Colon (tissue), 2 donors: ENCODE results near the gene ABCF2.

ENCODE experiments used
- FAIRE-seq: peaks from 2 replicates; lab custom pipeline; 2012; peaks lifted over from hg19 to GRCh38; lab: Jason Lieb, UNC
- donor health status: control.
- donor health status: control.

Gene ABCF2

GRCh38 chr7:151193203-151193978, 33.6 kb downstream of the ABCF2 start:
- FAIRE-seq = no peak

GRCh38 chr7:151192002-151192539, 34.9 kb downstream of the ABCF2 start:
- FAIRE-seq = no peak

DNA sequence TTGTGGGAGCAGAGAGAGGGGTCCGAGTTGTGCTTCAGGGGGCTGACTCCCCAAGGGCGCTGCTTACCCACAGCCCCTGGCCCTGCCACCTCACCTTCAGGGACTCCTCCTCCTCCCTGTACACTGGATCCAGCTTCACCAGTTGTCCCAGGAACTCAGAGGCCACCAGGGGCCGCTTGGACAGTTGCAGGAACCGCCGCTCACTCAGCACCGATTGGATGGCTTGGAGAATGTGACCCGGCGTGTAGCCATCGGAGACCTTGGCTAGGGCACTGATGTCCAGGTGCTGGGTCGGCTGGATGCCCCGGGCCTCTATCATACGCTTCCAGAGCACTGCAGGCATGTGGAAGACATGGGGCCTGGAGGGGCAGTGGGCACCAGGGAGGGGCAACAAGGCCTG, 35.5 kb downstream of the ABCF2 start:
- no peak for FAIRE-seq

DNA sequence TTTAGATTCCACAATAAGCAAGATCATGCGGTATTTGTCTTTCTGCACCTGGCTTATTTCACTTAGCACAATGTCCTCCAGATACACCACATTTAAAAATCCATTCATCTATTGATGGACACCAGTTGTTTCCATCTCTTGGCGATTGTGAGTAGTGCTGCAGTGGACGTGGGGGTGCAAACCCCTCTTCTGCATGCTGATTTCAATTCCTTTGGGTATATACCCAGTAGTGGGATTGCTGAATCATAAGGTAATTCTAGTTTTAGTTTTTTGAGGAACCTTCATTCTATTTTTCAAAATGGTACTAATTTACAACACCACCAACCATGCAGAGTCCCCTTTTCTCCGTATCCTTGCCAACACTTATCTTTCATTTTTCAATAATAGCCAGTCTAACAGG, 38.0 kb downstream of the ABCF2 start:
- FAIRE-seq = no peak

DNA sequence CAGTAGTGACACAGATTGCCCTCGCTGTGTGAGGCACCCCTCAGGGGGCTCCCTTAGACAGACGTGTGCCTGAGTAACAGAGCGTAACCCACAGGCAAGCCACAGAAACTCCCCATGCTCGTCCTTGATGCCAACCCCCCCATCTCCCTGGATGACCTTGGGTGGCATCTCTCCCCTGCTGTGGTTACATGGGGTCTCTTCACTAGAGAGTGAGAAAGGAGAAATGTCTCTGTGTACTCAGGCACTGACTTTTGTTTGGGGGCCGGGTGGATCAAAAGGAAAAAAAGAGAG, 38.8 kb downstream of the ABCF2 start:
- FAIRE-seq = no peak

DNA sequence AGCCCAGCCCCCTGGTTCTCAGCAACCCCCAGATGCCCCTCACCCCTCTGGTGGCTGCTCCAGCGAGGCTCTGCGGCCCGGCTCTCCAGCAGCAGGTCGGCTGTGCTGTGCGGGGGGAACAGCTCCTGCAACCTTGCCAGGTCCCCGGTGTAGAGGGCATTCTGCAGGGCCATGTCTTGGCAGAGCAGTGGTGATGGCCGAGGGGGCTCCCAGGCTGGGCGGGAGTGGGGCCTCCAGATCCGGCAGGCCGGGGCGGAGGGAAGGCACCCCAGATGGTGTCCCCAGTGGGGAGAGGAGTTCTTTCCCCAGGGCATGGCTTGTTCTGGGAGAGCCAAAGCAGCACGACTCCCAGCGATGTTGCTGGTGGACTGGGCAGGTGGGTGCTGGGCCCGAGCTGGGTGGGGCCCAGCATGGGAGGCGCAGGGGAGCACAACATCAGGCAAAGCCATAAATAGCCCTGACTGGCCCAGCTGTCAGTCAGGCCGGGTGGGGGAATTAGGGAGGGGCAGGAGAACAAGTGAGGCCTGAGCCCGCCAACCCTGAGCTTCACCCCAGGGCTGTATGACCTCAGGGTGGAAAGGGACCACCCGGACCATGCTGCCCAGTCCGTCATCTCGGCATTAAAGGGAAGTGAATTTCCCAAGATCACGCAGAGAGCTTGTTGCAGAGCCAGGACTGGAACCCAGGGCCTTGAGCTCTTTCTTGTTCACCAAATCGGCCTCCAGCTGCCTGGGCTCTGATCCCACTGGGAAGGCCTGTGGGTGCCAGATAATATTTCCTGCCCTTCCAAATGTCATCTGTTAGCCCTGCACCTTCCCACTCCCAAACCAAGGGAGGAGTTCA, 39.4 kb downstream of the ABCF2 start:
- no peak for FAIRE-seq

DNA sequence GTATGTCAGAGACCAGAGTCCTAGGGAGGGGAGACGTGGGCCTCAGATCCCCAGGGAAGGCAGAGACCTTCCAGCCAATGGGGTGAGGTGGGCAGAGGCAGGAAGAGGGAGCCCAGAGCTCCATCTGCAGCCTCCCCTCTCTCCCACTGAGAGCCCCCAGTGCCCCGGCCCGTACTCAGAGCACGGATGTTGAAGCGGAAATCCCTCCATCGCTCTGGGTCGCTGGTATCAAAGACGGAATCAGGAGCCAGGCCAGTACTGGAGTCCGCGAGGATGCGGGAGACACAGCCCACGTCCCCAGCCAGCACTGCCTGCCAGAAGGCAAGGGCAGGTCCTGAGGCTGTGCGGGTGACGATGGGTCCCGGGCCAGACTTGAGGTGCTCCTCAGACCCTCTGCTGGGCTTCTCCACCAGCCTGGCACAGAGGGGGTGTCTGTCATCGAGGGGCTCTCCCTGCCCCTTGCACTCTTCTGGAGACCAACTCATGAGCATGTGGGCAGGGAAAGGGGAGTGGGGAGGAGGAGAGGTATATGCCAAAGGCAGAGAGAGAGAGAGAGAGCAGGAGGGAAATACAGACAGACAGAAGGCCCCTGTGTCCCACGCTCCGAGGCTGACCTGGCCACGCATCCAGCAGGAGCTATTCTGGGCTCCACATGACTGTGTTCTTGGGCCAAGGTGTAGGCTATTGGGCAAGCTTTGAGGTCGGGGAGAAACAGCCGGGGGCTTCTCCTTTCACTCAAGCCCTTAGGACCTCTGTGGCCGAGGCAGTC, 40.2 kb downstream of the ABCF2 start, which contains the start of gene ASB10:
Gene ASB10 (minus strand): TSS at position 611 of the 769 bp plus-strand sequence. CDS start 120 bp downstream, at position 491.
- FAIRE-seq = no peak

DNA sequence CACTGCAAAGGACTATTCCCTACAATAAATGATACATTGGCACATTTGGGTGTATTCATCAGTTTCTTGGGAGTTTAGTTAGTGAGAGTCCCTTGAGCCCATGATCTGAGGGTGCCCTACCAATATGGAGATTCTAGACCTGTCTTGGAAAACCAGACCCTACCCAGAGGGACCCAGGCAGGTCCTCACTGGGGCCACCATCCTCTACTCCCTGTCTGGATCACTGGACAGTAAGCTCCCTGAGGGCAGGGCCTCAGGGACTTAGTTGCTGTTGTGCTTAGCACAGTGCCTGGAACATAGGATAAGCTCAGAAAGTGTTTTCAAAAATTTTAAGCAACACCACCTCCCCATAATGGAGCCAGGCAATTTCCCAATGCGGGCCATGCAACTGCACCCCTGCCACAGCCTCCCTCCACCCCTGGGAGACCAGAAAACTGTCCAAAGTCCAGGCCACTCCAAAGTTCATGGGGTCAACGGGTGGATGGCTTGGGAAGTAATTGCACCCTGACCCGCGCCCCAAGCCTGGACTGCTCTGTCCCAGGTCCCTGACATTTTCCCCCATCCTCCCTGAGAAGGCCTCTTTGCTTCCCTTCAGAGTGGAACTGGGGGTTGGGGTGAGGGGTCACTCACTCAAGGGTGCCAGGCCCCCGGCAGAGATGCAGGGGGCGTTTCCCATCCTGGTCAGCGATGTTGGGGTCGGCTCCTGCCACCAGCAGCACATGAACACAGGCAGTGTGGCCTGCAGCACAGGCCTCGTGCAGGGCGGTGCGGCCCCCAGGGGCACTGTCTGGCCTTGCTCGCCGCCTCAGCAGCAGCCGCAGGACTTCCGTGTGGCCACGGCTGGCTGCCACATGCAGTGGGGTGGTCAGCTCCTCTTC, 41.0 kb downstream of the ABCF2 start:
- no peak for FAIRE-seq

DNA sequence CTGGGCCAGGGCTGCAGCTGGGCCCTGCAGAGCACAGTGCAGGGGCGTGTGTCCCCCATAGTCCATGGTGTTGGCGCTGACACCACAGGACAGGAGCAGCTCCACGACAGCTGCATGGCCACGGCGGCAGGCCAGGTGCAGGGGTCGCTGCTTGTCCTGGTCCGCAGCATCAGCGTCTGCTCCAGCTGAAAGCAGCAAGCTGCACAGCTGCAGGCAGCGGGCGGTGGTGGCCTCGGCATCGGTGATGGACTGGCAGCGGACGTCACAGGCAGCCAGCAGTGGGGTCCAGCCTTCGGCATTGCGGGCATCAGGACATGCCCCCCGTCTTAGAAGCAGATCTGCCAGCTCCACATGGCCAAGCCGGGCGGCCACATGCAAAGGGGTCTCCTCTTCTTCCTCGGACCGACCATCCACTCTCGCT, 46.0 kb downstream of the ABCF2 start:
- FAIRE-seq = no peak

GRCh38 chr7:151179946-151180345, 47.1 kb downstream of the ABCF2 start:
- no peak for FAIRE-seq

GRCh38 chr7:151179287-151179860, 47.6 kb downstream of the ABCF2 start:
- FAIRE-seq = no peak

GRCh38 chr7:151178831-151179230, 48.2 kb downstream of the ABCF2 start:
- no peak for FAIRE-seq

DNA sequence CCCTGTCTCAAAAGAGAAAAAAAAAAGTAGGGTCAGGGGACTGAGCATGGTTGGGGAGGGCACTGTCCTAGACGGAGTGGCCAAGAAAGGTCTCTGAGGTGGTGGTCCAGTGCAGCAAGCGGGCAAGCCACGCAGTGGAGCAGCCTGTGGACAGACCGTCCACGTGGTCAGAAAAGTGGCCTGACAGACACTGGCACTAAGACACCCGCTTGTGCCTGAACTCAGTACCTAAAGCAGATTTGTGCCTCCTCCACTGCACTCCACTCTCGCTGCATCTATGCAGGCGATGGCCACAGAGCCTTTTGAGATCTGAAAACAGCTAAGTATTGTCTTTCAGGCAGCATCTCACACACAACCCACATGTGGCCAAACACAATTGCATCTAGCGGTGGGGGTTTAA, 48.8 kb downstream of the ABCF2 start:
- FAIRE-seq = no peak

DNA sequence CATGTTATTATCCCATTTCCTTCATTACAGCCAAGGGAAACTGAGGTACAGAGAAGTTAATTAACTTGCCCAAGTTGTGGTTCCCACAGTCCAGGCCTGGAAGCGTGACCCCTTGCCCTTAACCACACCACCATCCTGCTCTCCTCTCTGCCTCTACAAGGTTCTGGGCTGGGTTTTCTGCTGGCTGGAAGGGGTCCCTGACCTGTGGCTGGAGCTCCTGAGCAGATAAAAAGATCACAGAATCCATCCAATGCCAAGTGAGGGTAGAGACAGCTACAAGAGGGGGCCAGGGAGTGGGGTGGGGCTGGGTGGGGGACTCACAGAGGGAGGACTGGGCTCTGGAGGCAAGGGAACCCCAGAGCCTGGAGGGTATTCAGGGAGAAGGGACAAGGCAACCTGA, 49.7 kb downstream of the ABCF2 start:
- FAIRE-seq = no peak

- FAIRE-seq = no peak
Measured at GRCh38 chr7:151176401-151176800, 50.6 kb downstream of the ABCF2 start.

DNA sequence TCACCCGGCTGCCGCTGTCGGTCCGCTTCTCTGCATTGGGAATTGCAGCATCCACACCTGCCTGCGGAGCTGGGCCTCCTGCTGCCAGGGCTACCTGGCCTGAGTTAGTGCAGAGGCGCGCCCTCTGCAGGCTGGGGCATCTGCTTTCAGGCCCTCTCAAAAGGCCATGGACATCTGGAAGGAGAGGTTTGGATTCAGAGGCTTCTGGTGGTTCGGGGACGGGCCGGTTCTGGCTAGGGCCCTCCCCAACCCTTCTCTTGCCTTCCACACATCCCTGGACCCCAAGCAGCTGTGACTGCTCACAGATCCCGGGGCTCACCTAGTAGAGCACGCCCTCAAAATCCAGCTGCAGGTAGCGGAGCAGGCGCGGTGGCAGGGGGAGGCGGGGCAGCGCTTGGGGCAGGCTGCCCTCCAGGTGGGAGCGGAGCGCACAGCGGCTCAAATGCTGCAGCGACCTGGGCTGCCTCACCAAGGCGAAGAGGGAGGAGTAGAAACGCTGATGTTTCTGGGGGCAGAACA, 51.2 kb downstream of the ABCF2 start:
- no peak for FAIRE-seq

DNA sequence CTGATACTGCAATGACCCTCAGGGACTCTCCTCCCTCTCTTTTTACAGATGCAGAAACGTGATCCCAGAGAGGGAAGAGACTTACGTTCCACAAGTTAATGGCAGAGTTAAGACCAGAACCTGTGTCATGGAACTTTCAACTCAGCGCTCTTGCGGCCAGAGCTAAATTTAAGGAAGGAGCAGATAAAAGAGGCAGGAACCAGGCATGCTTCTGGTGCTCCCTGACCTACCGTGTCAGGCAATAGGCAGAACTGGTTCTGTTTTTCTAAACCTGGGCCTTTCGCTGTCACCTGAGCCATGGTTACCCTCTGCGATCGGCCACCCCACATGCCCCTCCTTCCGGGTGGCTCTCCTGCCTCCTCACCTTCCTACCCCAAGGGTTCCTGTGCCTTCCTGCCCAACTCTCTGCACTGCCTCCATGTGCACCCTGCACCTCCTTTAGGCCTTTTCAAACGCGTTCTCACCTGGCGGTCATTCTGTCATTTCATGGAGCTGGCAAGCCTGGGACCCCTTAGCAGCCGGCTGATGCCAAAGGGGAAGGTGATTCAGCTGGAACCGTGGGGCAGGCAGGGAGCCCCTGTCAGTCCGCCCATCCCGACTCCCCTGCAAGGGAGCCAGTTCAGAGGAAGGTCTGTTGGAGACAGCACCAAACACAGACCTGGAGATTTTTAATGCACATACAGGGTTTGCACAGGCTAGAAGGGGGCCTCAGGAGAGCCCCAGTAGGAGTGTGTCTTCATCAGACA, 51.8 kb downstream of the ABCF2 start:
- FAIRE-seq = no peak

DNA sequence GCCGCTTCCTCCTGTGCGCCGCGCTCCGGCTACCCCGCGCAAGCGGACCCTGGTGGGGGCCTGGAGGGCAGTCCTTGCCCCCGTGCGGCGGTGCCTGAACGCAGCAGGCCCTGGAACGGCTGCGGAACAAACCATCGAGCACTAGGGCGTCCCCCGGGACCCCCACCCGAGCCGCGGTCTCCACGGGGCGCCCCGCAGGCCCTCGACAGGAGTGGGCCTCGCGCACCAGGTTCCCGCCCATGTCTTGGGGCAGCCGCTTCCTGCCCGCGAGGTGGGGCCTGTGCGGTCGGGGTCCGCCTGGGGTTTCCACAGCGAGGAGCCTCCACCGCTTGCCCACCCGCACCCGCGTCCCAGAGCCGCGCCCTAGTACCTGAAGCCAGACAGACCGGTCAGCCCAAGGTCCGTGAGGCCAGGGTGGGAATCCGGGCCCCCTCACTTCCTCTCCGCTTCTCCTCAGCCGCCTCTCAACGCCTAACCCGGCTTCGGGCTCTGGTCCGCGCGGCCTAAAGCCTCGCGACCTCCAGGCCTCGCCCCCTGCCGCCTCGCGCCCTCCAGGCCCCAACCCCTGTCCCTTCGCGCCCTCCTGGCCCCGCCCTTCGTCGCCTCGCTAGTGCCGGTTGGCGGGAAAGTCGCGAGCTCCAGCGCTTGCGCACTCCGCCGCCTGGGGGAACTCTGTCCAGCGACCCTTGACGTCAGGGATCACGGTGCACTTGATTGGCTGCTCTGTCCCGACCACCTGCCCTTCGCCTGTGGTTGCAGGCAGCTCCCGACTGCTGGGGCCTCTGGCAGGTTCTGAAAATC, 52.6 kb downstream of the ABCF2 start:
- FAIRE-seq = no peak
